Measurements from ENCODE around the gene THBS1. TPM values are rescaled to one million over a fixed set of nuclear protein-coding genes. Genes with fewer than 3 reads are reported as not detected.

THBS1 gene
- total RNA-seq, 1 donor from 2014 or later: 67.3 TPM

GRCh38 chr15:39589815-39590644 lies 9.2 kb downstream of the THBS1 start:
- DNase-seq (ENCODE audit: low read depth): no peak
- Histone ChIP-seq H3K4me3 (ENCODE audit: low read depth, low read length) (no peak overlapping the region), H3K27me3 (ENCODE audit: control insufficient read depth, insufficient read depth, low read length) (no peaks in the 10 kb centered on the region), H3K36me3 (ENCODE audit: control insufficient read depth, insufficient read depth, low read length) (peaks cover 14% of the 10 kb centered on the region)
- no peak for TF ChIP-seq CTCF (IDR thresholded peaks at IDR 0.05; ENCODE audit: insufficient read depth, low read length, poor library complexity, severe bottlenecking)

- no peak for TF ChIP-seq CTCF (IDR thresholded peaks at IDR 0.05; ENCODE audit: insufficient read depth, low read length, poor library complexity, severe bottlenecking)
- Histone ChIP-seq H3K27me3 (ENCODE audit: control insufficient read depth, insufficient read depth, low read length) (no peaks in the 10 kb centered on the region), H3K36me3 (ENCODE audit: control insufficient read depth, insufficient read depth, low read length) (peaks cover 18% of the 10 kb centered on the region), H3K4me3 (ENCODE audit: low read depth, low read length) (no peak overlapping the region)
- DNase-seq (ENCODE audit: low read depth): no peak
Observed at GRCh38 chr15:39591141-39591895, 10.4 kb downstream of the THBS1 start.

- peaks cover 18% of the 10 kb centered on the region for H3K36me3 ChIP-seq (ENCODE audit: control insufficient read depth, insufficient read depth, low read length)
- DNase-seq (ENCODE audit: low read depth): no peak
- TF ChIP-seq CTCF (IDR thresholded peaks at IDR 0.05; ENCODE audit: insufficient read depth, low read length, poor library complexity, severe bottlenecking): no peak
Observed at GRCh38 chr15:39591896-39592315, 11.0 kb downstream of the THBS1 start.

GRCh38 chr15:39592500-39592899 lies 11.6 kb downstream of the THBS1 start:
- H3K4me3 ChIP-seq (ENCODE audit: low read depth, low read length): no peak overlapping the region
- no peak for TF ChIP-seq CTCF (IDR thresholded peaks at IDR 0.05; ENCODE audit: insufficient read depth, low read length, poor library complexity, severe bottlenecking)
- no peak for DNase-seq (ENCODE audit: low read depth)
- H3K27me3 ChIP-seq (ENCODE audit: control insufficient read depth, insufficient read depth, low read length): no peaks in the 10 kb centered on the region
- peaks cover 18% of the 10 kb centered on the region for H3K36me3 ChIP-seq (ENCODE audit: control insufficient read depth, insufficient read depth, low read length)

More at GRCh38 chr15:39591896-39592315, 11.0 kb downstream of the THBS1 start:
- no peak overlapping the region for H3K4me3 ChIP-seq (ENCODE audit: low read depth, low read length)
- no peaks in the 10 kb centered on the region for H3K27me3 ChIP-seq (ENCODE audit: control insufficient read depth, insufficient read depth, low read length)

- no peak for DNase-seq (ENCODE audit: low read depth)
- TF ChIP-seq CTCF (IDR thresholded peaks at IDR 0.05; ENCODE audit: insufficient read depth, low read length, poor library complexity, severe bottlenecking): no peak
- H3K27me3 ChIP-seq (ENCODE audit: control insufficient read depth, insufficient read depth, low read length): no peaks in the 10 kb centered on the region
- H3K4me3 ChIP-seq (ENCODE audit: low read depth, low read length): no peak overlapping the region
- H3K36me3 ChIP-seq (ENCODE audit: control insufficient read depth, insufficient read depth, low read length): peaks cover 15% of the 10 kb centered on the region
Observed at GRCh38 chr15:39593071-39593655, 12.3 kb downstream of the THBS1 start.

Measured in kidney epithelial cell (primary cell).